GM19193 (cell line): Measurements from ENCODE around the gene SPATC1L.

Experiments used
- POLR2A ChIP-seq: IDR thresholded peaks from 4 replicates; pipeline ENCODE4 v1.6.1; 2011; ENCODE audit not compliant: insufficient read depth, insufficient read length; ENCODE audit errors: extremely low read depth

Gene SPATC1L

DNA sequence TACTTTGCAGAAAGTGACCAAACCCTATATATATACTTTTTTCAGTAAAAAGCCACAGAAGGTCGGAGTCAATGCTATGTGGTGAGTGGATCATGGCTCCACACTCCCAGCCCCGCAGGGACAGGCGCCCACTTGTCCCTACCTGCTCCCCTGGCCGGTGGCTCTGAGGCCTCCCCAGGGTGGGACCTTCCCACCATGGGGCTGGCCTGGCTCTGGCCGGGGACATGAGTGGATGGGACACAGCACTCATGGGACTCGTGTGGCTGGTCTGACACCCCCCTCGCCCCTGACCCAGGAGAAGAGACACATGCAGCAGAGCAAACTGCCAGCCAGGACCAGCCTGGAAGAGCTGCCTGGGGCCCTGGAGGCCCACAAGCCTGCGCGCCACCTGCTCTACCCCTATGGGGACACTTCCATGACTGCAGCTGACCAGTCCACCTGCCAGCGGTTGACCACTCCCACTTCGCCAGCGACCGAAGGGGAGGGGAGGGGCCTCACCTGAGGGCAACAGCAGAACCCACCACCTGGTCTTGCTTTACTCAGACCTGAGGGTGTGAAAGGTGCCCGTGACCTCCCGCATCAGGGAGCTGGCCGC is 2.2 kb downstream of the SPATC1L start:
- no peak for TF ChIP-seq POLR2A

DNA sequence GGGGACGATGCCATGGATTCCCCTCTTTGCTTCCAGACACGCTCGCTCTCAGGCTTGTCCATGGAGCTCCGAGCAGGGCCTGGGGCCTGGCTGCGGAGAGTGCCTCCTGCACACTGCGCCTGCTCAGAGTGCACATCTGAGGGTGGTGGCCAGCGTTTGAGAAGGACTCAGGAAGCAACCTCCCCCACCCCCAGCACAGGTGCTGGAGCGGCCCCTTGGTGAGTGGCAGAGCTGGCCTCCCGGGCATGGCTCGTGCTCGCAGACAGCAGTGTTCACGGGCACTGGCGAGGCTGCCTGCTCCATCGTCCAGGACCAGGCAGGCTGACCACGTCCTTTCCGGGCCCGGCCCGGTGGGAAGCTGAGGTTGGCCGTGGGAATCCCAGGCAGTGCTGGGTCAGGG is 2.8 kb downstream of the SPATC1L start:
- TF ChIP-seq POLR2A = no peak

DNA sequence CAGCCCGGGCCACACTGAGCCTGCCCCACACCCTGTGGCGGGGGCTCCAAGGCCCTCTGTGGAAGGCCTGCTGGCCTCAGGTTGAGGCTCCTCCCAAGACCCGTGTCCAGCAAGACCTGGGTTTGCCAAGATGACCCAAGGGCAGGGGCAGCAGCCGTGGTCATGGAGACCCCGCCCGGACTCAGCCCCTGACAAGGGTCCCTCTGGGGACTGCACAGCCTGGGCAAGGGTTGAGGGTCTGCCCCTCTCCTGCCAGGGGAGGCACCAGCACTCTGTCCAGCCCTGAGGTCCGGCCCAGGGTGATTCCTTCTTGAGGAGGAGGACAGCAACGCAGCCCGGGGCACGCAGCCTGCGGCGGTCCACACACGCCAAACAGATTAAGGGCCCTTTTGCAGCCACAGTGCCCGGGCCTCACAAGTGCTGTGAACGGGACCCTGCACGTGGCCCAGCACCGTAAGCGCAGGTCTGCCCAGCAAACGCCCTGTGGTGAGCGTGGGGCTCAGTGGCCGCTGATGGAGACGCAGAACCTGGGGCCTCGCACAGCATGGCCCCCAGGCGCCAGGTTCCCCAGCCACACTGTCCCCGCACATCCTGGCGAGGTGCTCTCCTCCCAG is 3.4 kb downstream of the SPATC1L start:
- no peak for TF ChIP-seq POLR2A

DNA sequence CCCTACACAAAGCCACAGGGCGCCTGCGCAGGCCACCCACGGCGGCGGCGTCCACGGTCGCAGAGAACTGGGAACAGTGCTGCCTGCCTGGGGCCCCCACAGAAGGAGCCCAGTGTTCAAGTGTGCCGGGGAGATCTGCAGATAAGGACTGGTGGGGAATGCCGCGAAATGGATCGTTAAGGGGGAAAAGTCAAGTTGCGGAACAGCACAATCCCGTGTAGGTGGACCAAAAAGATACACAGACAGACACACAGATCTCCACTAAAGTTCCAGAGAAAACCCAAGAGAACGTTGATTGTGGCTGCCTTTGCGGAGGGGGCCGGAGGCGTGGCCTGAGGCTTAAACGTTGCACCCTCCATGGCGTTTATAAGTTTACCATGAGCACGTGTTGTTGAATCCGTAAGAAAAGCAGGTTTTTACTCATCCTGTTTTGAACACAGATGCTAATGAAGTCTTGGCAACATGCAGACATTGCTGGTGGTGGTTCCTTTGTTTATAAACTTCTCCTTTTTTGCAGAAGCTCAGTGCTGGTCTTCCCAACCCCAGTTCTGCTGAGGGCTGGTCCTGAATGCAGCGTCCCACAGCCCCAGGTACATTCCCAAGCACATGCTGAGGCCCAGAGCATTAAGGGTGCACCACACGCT is 4.1 kb downstream of the SPATC1L start:
- TF ChIP-seq POLR2A = no peak

DNA sequence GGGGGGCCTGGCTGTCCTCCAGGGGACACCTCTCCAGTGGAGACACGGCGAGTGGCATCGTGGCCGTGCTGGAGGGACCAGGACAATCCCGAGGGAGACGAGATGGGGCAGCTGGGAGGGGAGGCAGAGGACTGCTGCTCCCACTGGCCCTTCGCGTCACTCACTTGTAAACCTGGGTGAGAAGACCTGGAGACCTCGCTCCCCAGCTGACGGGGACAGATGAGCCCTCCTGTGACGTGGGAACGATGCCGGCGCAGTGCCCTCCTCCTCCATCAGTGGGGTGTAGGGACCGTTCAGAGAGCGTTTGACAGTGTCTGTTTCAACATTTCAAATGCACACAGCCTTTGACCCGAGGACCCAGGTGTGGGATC is 4.6 kb downstream of the SPATC1L start:
- no peak for TF ChIP-seq POLR2A

DNA sequence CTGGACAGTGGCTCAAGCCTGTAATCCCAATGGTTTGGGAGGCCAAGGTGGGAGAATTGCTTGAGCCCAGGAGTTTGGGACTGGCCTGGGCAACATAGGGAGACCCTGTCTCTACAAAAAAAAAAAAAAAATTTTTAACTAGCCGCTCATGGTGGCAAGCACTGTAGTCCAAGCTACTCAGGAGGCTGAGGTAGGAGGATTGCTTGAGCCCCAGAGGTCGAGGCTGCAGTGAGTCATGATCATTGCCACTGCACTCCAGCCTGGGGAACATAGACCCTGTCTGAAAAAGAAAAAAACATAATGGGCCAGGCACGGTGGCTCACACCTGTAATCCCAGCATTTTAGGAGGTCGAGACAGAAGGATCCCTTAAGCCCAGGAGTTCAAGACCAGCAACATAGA is 5.3 kb downstream of the SPATC1L start:
- no peak for TF ChIP-seq POLR2A

DNA sequence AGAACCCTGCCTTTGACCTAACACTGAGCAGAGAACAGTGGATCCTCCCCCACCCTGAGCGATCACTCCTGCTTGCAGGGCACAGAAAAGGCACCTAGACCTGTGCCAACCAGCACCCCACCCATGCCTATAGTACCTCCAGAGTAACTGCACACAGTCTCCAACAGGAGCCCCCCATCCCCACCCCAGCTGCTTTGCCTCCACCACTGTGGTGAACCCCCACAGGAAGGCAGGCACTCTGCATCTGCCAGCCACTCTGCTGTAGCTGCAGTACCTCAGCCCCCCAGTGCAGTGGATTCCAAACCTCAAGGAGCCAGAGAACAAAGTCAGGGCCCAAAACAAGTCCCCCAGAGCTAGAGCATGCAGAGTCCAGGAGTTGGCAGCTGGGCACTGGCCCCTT is 10.7 kb downstream of the SPATC1L start:
- no peak for TF ChIP-seq POLR2A

DNA sequence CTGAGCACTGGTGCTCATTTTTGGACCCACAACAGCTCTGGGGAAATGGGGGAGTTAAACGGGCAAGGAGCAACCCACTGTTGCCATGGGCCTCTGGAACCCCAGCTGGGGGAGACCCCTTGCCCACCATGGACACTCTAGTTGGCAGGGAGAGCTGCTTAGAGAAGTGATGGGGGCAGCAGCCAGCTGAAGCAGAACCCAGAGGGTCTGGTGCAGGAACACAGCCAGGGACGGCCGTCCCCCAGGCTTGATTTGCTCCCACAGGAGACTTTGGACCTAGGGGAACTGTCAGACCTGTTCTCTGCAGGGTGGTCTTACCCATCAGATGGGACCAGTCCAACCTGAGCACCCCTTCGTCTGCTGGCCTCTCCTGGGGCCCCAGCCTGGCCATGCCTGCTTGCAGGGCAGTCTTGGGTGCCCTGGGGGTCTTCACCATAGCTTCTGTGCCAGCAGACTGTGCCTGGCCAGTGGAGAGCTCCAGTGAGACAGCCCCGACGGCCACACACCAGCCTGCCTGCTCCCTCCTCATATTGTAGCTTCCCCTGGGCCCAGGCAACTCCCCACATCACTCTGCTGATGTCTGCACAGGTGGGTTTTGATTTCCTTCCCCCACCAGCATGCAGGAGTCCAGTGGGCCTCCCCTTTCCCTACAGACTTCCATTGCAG is 11.3 kb downstream of the SPATC1L start:
- no peak for TF ChIP-seq POLR2A

DNA sequence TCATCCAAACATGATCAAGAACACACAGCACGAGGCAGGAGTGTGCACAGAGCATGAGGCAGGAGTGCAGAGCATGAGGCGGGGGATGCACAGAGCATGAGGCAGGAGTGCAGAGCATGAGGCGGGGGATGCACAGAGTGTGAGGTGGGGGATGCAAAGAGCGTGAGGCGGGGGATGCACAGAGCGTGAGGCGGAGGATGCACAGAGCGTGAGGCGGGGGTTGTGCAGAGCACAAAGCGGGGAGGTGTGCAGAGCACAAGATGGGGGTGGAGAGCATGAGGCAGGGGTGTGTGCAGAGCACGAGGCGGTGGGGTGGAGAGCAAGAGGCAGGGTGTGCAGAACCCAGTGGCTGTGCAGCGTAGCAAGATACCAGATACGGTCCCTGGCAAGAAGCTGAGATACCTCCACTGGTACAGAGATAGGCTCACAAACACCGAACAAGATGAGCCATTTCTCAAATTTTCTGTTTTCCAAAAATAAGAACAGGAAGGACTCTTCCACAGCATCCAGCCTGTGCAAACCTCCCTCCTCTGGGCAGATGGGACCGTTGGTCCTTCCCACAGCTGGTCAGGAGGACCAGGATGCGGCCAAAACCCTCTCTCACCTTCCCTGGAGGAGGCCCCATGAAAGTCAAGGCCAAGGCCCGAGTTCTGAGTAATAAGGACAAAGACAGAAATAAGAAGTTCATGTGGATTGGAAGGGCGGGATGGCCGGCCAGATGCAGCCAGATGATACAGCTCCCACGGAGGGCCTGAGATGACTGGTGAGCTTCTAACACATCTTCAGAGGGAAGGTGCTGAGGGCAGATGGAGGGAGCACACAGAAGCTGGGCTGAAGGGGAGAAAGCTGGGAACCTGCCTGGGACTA is 12.0 kb downstream of the SPATC1L start:
- TF ChIP-seq POLR2A = no peak

DNA sequence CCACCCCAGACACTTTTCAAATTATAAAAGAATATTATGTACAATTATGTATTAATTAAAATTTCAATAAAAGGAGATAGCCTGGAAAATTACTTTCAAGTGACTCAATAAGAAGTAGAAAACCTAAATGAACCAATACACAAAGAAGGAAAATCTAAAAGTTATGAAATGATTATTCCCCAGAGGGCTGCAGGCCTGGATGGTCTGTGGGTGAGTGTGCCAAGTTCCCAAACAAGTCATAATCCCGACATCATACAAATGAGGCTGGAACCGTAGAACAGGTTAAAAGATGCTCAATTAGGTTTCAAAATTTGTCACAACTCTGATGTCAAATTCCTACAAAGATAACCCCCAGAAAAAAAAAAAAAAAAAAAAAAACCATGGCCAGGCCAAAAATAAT is 12.7 kb downstream of the SPATC1L start:
- no peak for TF ChIP-seq POLR2A

DNA sequence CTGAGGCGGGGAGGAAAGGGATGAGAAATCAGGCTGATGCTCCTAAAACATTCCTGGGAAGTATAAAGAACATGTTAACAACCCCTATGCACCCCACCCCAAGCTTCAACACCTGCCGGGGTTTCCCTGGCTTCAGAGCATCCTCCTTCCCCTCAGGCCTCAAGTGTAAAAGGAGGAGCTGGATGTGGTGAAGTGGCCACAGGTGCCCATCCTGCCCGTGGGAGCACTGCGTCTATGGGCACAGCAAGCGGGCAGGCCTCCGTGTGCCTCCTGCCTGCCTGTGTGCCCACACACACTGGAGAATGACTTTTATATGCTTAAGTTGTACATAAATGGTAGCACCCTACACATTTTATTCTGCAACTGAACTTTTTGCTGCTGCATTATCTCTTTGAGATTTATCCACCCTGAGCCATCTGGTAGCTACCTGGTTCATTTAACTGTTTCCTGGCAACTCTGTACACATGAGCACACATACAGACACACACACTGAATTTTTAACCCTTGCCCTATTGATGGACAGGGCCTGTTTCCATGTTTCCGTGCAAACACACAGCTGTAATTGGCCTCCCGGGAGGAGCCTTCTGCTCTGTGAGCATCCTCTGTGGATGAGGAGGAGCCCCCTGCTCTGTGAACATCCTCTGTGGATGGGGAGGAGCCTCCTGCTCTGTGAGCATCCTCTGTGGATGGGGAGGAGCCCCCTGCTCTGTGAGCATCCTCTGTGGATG is 15.4 kb downstream of the SPATC1L start:
- TF ChIP-seq POLR2A = no peak

DNA sequence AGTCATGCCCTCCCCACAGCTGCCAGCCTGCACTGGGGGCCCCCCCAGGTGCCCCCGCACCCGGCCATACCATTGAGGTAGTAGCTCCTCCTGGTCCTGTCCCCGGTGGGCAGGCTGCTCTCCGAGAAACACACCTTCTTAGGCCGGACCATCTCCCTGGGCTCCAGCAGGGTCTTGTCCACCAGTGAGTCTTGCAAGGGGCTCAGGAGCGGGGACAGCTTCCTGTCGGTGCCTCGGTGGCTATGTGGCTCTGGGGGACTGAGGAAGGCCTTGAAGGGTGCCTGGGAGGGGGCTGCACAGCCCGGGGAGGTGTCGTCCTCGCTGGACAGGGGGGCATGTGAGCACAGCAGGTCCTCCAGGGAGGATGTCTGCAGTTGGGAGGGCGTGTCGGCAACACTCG is 16.0 kb downstream of the SPATC1L start:
- no peak for TF ChIP-seq POLR2A

DNA sequence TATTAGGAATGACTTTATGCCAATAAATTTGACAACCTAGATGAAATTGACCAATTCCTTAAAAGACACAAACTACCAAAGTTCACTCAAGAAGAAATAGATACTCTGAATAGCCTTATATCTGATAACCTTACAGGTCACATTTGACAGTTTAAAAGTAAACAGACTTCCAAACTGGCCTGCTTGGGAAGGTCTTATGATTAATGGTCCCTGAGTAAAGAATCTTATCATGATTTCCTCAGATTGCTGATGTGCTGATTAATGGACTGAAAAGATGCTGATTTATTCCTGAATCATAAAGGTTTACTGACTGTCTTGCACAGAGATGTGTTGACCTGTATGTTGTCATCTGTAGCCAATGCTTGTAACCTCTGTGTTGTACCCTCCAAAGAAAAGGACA is 19.2 kb downstream of the SPATC1L start:
- no peak for TF ChIP-seq POLR2A

DNA sequence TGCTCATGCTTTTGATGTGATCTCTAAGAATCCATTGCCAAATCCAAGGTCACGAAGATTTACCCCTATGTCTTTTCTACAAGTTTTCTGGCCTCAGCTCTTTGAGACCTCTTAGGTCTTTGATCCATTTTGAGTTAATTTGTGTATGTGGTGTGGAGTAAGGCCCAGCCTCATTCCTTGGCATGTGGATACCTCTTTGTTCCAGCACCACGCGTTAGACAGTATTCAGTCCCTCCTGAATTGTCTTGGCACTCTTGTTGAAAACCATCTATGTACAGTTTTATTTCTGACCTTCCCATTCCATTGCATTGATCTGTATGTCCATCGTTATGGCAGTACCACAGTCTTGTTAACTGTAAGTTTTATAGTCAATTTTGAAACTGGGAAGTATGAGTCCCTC is 20.9 kb downstream of the SPATC1L start:
- TF ChIP-seq POLR2A = no peak
